Right lobe of liver (tissue), 4 donors: Measurements from ENCODE around the gene BACH2.

Source experiments
- POLR2A ChIP-seq: fragments of 450-650 bp; IDR thresholded peaks from one replicate; pipeline ENCODE4 v1.6.1; 2017; ENCODE audit warnings: antibody characterized with exemption, mild to moderate bottlenecking
- TF ChIP-seq, protein P1 (sequence below), 4 donors: fragments of 200-600 bp in 3 of 4; fragments of 450-650 bp in 1 of 4; IDR thresholded peaks; one replicate each; pipeline versions ENCODE4 v1.5.1 to v1.8.0; 2016 to 2022; ENCODE audit warnings: antibody characterized with exemption in 4 of 4, mild to moderate bottlenecking in 2 of 4
- donor health status: DM: no; HTN: no; CAD: no.
- donor health status: DM: no; HTN: no; CAD: no.
- donor health status: DM: no; HTN: yes; CAD: no.

DNA sequence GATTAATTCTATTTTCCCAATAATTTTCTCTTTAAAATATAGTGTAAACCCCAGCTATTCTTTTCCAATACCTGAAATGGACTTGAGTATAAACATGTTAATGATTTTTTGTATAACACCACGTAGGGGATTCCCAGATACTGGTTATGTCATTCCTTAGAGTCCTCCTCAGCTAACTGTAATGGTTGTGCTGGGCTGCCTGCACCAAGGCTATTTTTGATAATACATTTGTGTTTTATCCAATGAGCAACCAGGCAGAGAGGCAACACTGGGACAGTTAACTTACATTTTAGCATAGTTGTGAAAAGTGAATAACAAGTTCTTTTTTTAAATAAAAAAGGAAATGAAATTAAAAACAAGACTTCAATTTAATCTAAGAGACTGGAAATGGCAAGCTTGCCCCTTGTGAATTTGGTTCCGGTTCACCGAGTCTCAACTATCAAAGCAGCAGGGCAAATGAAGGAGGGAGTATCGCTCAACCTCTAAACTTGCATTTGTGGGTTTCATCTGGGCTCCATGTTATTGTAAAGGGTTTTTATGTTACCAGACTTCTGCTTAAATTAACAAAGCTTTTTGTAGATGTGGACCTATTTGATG lies 18.8 kb upstream of the BACH2 start:
- TF ChIP-seq, protein P1, sequence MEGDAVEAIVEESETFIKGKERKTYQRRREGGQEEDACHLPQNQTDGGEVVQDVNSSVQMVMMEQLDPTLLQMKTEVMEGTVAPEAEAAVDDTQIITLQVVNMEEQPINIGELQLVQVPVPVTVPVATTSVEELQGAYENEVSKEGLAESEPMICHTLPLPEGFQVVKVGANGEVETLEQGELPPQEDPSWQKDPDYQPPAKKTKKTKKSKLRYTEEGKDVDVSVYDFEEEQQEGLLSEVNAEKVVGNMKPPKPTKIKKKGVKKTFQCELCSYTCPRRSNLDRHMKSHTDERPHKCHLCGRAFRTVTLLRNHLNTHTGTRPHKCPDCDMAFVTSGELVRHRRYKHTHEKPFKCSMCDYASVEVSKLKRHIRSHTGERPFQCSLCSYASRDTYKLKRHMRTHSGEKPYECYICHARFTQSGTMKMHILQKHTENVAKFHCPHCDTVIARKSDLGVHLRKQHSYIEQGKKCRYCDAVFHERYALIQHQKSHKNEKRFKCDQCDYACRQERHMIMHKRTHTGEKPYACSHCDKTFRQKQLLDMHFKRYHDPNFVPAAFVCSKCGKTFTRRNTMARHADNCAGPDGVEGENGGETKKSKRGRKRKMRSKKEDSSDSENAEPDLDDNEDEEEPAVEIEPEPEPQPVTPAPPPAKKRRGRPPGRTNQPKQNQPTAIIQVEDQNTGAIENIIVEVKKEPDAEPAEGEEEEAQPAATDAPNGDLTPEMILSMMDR (IDR thresholded peaks at IDR 0.05), result no peak
- no peak for TF ChIP-seq POLR2A
